HUES64 (cell line): ENCODE data around the gene PLAU.

Experiments
- H3K27ac ChIP-seq: 2 replicates; pipeline ENCODE4 v1.7.0; 2013; ENCODE audit warnings: low read depth, low read length, inconsistent platforms
- H3K27me3 ChIP-seq: 2 replicates; pipeline ENCODE4 v1.6.1; 2013; ENCODE audit warnings: mild to moderate bottlenecking, low read length; ENCODE audit not compliant: insufficient read depth
- H3K36me3 ChIP-seq: 2 replicates; pipeline ENCODE4 v1.6.1; 2013; ENCODE audit warnings: mild to moderate bottlenecking, low read length; ENCODE audit not compliant: insufficient read depth
- H3K4me1 ChIP-seq: 2 replicates; pipeline ENCODE4 v1.6.1; 2013; ENCODE audit warnings: mild to moderate bottlenecking, low read length, moderate library complexity; ENCODE audit not compliant: insufficient read depth
- H3K4me3 ChIP-seq: 2 replicates; pipeline ENCODE4 v1.5.1; 2013; ENCODE audit warnings: mild to moderate bottlenecking, low read length, moderate library complexity
- H3K9ac ChIP-seq: 2 replicates; pipeline ENCODE4 v1.6.1; 2013; ENCODE audit warnings: mild to moderate bottlenecking, low read depth, low read length
- H3K9me3 ChIP-seq: 2 replicates; pipeline ENCODE4 v1.6.1; 2013; ENCODE audit warnings: low read depth, low read length; ENCODE audit not compliant: insufficient read depth
- WGBS: fragments of 150-250, 120-280 bp; methylation state at CpG from one replicate; pipeline ENCODE4 v1.1.7; 2013; ENCODE audit warnings: missing lambda C conversion rate; 5-methylcytosine and 5-hydroxymethylcytosine counted together

PLAU gene

GRCh38 chr10:73868655-73869195 is 42.2 kb upstream of the PLAU start:
- no peak overlapping the region for H3K4me3 ChIP-seq
- 97% methylated on average over 5 of the region's 5 CpGs for WGBS
- H3K27ac ChIP-seq = no peak overlapping the region

GRCh38 chr10:73871295-73872189 is 39.4 kb upstream of the PLAU start:
- H3K27me3 ChIP-seq = peaks cover 5% of the 10 kb centered on the region; the same call in 1 of the 2 replicates
- H3K4me1 ChIP-seq = peaks cover 13% of the 10 kb centered on the region
- H3K36me3 ChIP-seq = peaks cover 40% of the 10 kb centered on the region
- H3K4me3 ChIP-seq = no peak overlapping the region
- no peak overlapping the region for H3K27ac ChIP-seq
- WGBS = 89% methylated on average over 7 of the region's 8 CpGs
- H3K9me3 ChIP-seq = no peaks in the 10 kb centered on the region
- H3K9ac ChIP-seq = no peak overlapping the region

More at GRCh38 chr10:73868655-73869195, 42.2 kb upstream of the PLAU start:
- Histone ChIP-seq H3K36me3 (peaks cover 49% of the 10 kb centered on the region), H3K4me1 (peaks cover 10% of the 10 kb centered on the region; the same call in 1 of the 2 replicates), H3K27me3 (no peaks in the 10 kb centered on the region), H3K9me3 (no peaks in the 10 kb centered on the region), H3K9ac (no peak overlapping the region; the same call in 1 of the 2 replicates)

GRCh38 chr10:73872190-73872710 is 38.7 kb upstream of the PLAU start:
- peaks cover 5% of the 10 kb centered on the region; the same call in 1 of the 2 replicates for H3K27me3 ChIP-seq
- H3K27ac ChIP-seq = no peak overlapping the region
- H3K4me1 ChIP-seq = peaks cover 9% of the 10 kb centered on the region
- no peaks in the 10 kb centered on the region for H3K9me3 ChIP-seq
- peaks cover 40% of the 10 kb centered on the region for H3K36me3 ChIP-seq
- 87% methylated on average over 5 of the region's 5 CpGs for WGBS
- no peak overlapping the region for H3K4me3 ChIP-seq
- H3K9ac ChIP-seq = no peak overlapping the region

- H3K27ac ChIP-seq = no peak overlapping the region
- H3K9ac ChIP-seq = no peak overlapping the region
Measured at GRCh38 chr10:73873142-73873837, 37.6 kb upstream of the PLAU start.

GRCh38 chr10:73873838-73874215 is 37.1 kb upstream of the PLAU start:
- peaks cover 5% of the 10 kb centered on the region for H3K4me1 ChIP-seq
- peaks cover 5% of the 10 kb centered on the region; the same call in 1 of the 2 replicates for H3K27me3 ChIP-seq
- peak overlapping the region; percentile 76 for H3K4me3 ChIP-seq
- no peak overlapping the region for H3K9ac ChIP-seq
- H3K36me3 ChIP-seq = peaks cover 34% of the 10 kb centered on the region
- H3K27ac ChIP-seq = no peak overlapping the region; the same call in 1 of the 2 replicates
- WGBS = under 1% methylated on average over 39 of the region's 39 CpGs
- H3K9me3 ChIP-seq = no peaks in the 10 kb centered on the region

More at GRCh38 chr10:73873142-73873837, 37.6 kb upstream of the PLAU start:
- Histone ChIP-seq H3K9me3 (no peaks in the 10 kb centered on the region), H3K36me3 (peaks cover 36% of the 10 kb centered on the region), H3K27me3 (peaks cover 5% of the 10 kb centered on the region; the same call in 1 of the 2 replicates), H3K4me3 (peak overlapping the region; percentile 49), H3K4me1 (peaks cover 5% of the 10 kb centered on the region)
- 52% methylated on average over 23 of the region's 33 CpGs for WGBS

- Histone ChIP-seq H3K4me3 (peak within 1 kb of the TSS; percentile 76), H3K4me1 (peaks cover 5% of the 10 kb centered on the region), H3K27ac (no peak within 1 kb of the TSS; the same call in 1 of the 2 replicates), H3K9me3 (no peaks in the 10 kb centered on the region), H3K36me3 (peaks cover 28% of the 10 kb centered on the region), H3K27me3 (peaks cover 5% of the 10 kb centered on the region; the same call in 1 of the 2 replicates), H3K9ac (peak within 1 kb of the TSS; percentile 74)
- WGBS = 2% methylated on average over 93 of the region's 95 CpGs
Measured at GRCh38 chr10:73874267-73875138, 36.4 kb upstream of the PLAU start, which contains the start of gene CAMK2G. Gene CAMK2G (minus strand): TSS chr10:73874555. CDS start chr10:73874461, 94 bp downstream.

GRCh38 chr10:73875139-73875475 is 35.8 kb upstream of the PLAU start:
- Histone ChIP-seq H3K36me3 (peaks cover 22% of the 10 kb centered on the region), H3K9me3 (no peaks in the 10 kb centered on the region), H3K27me3 (peaks cover 5% of the 10 kb centered on the region; the same call in 1 of the 2 replicates), H3K4me3 (peak overlapping the region; percentile 76), H3K9ac (peak overlapping the region; percentile 58), H3K4me1 (peaks cover 8% of the 10 kb centered on the region), H3K27ac (no peak overlapping the region)
- 77% methylated on average over 3 of the region's 3 CpGs for WGBS

GRCh38 chr10:73876157-73876556 is 34.8 kb upstream of the PLAU start:
- peaks cover 5% of the 10 kb centered on the region; the same call in 1 of the 2 replicates for H3K27me3 ChIP-seq
- WGBS = 75% methylated on average over 4 of the region's 4 CpGs
- no peak overlapping the region for H3K27ac ChIP-seq

GRCh38 chr10:73876566-73876965 is 34.4 kb upstream of the PLAU start:
- Histone ChIP-seq H3K9ac (no peak overlapping the region), H3K27ac (no peak overlapping the region)

More at GRCh38 chr10:73876157-73876556, 34.8 kb upstream of the PLAU start:
- no peak overlapping the region for H3K9ac ChIP-seq
- H3K4me1 ChIP-seq = peaks cover 8% of the 10 kb centered on the region
- H3K9me3 ChIP-seq = no peaks in the 10 kb centered on the region
- no peak overlapping the region for H3K4me3 ChIP-seq
- peaks cover 11% of the 10 kb centered on the region for H3K36me3 ChIP-seq

GRCh38 chr10:73876971-73877370 is 34.0 kb upstream of the PLAU start:
- WGBS = 93% methylated on average over 4 of the region's 4 CpGs
- no peak overlapping the region for H3K9ac ChIP-seq

More at GRCh38 chr10:73876566-73876965, 34.4 kb upstream of the PLAU start:
- H3K9me3 ChIP-seq = no peaks in the 10 kb centered on the region
- H3K4me1 ChIP-seq = peaks cover 8% of the 10 kb centered on the region
- peaks cover 5% of the 10 kb centered on the region; the same call in 1 of the 2 replicates for H3K27me3 ChIP-seq
- peaks cover 7% of the 10 kb centered on the region; the same call in 1 of the 2 replicates for H3K36me3 ChIP-seq
- H3K4me3 ChIP-seq = no peak overlapping the region

More at GRCh38 chr10:73876971-73877370, 34.0 kb upstream of the PLAU start:
- Histone ChIP-seq H3K9me3 (no peaks in the 10 kb centered on the region), H3K36me3 (peaks cover 3% of the 10 kb centered on the region; the same call in 1 of the 2 replicates), H3K27me3 (peaks cover 5% of the 10 kb centered on the region; the same call in 1 of the 2 replicates), H3K4me3 (no peak overlapping the region), H3K27ac (no peak overlapping the region), H3K4me1 (peaks cover 8% of the 10 kb centered on the region)
